PC-3 (cell line): ENCODE data around the gene WDR48. TPM values are rescaled to one million over a fixed set of nuclear protein-coding genes. Genes with fewer than 3 reads are reported as not detected.

ENCODE experiments used
- ATAC-seq: fragments of 200-7000 bp; cut with Tn5 transposase; 2 replicates; pipeline ENCODE4 v1.9.1; 2020; ENCODE audit warnings: mild to moderate bottlenecking, moderate library complexity
- BruUV-seq: library from RNA; stranded (reverse); fragments of 400-500 nt; replicated peaks from 2 replicates; lab custom pipeline; 2021; lab: Mats Ljungman, UMichigan
- CTCF ChIA-PET: fragments of 300-600 bp; sonication (Branson Sonifier 250); formaldehyde crosslinking; loops from one replicate; lab custom pipeline; 2022; ENCODE audit warnings: antibody characterized with exemption; lab: Charles Lee
- POLR2A ChIA-PET: fragments of 300-600 bp; sonication (Branson Sonifier 250); formaldehyde crosslinking; loops from one replicate; lab custom pipeline; 2022; ENCODE audit warnings: antibody characterized with exemption; ENCODE audit not compliant: unreplicated experiment; lab: Charles Lee
- DNase-seq: peaks from one replicate; pipeline ENCODE4 v3.0.0-alpha.2; 2015
- H2AFZ ChIP-seq: fragments of 300-600 bp; sonication (generic); 2 replicates; pipeline ENCODE4 v1.6.0; 2016; ENCODE audit warnings: antibody characterized with exemption, low read length
- H3F3A ChIP-seq: fragments of 300-600 bp; sonication (generic); one replicate; pipeline ENCODE4 v1.6.0; 2017; ENCODE audit warnings: antibody characterized with exemption, low read length, control low read depth, mild to moderate bottlenecking; ENCODE audit not compliant: unreplicated experiment
- H3K27ac ChIP-seq: fragments of 300-600 bp; sonication (generic); 2 replicates; pipeline ENCODE4 v1.5.1; 2016; ENCODE audit warnings: mild to moderate bottlenecking, low read length
- H3K27me3 ChIP-seq: fragments of 300-600 bp; sonication (generic); 2 replicates; pipeline ENCODE4 v1.6.1; 2016; ENCODE audit warnings: low read length, mixed read lengths
- H3K36me3 ChIP-seq: fragments of 300-600 bp; sonication (generic); 2 replicates; pipeline ENCODE4 v1.6.1; 2016; ENCODE audit warnings: low read depth, mixed run types, low read length, mixed read lengths
- H3K4me1 ChIP-seq: fragments of 300-600 bp; sonication (generic); 2 replicates; pipeline ENCODE4 v1.5.1; 2016; ENCODE audit warnings: low read length; ENCODE audit not compliant: insufficient read depth
- H3K4me2 ChIP-seq: fragments of 300-600 bp; sonication (generic); 2 replicates; pipeline ENCODE4 v1.6.0; 2016; ENCODE audit warnings: low read length
- H3K4me3 ChIP-seq: fragments of 300-600 bp; sonication (generic); 2 replicates; pipeline ENCODE4 v1.5.1; 2016; ENCODE audit warnings: mild to moderate bottlenecking, low read length, mixed read lengths
- H3K79me2 ChIP-seq: fragments of 300-600 bp; sonication (generic); 2 replicates; pipeline ENCODE4 v1.6.1; 2017; ENCODE audit warnings: low read length, mixed read lengths
- H3K9ac ChIP-seq: fragments of 300-600 bp; sonication (generic); 2 replicates; pipeline ENCODE4 v1.6.0; 2016; ENCODE audit warnings: mild to moderate bottlenecking, low read length
- H3K9me2 ChIP-seq: fragments of 300-600 bp; sonication (generic); replicated peaks from 2 replicates; pipeline ENCODE4 v1.6.1; 2016; ENCODE audit warnings: mixed run types, low read length, mixed read lengths
- H3K9me3 ChIP-seq: fragments of 300-600 bp; sonication (generic); 2 replicates; pipeline ENCODE4 v1.6.1; 2016; ENCODE audit warnings: low read length, mixed read lengths
- H4K20me1 ChIP-seq: fragments of 300-600 bp; sonication (generic); 2 replicates; pipeline ENCODE4 v1.6.1; 2016; ENCODE audit warnings: low read length, mixed read lengths
- EZH2 ChIP-seq: fragments of 300-600 bp; sonication (generic); IDR thresholded peaks from one replicate; pipeline ENCODE4 v1.6.1; 2017; ENCODE audit warnings: antibody characterized with exemption, mild to moderate bottlenecking, low read length; ENCODE audit not compliant: unreplicated experiment
- EZH2phosphoT487 ChIP-seq: fragments of 300-600 bp; sonication (generic); IDR thresholded peaks from 2 replicates; pipeline ENCODE4 v1.6.1; 2018; ENCODE audit warnings: mild to moderate bottlenecking, antibody characterized with exemption, low read length, borderline replicate concordance
- intact Hi-C: fragments of 100-400 bp; cut with micrococcal nuclease; formaldehyde crosslinking; loops from 2 replicates; pipeline ENCODE4 v1.9.0; 2023
- total RNA-seq: library from RNA; depleted of rRNA; stranded (reverse); fragments of >200 nt; gene quantifications from 2 replicates; pipeline ENCODE4 v1.2.3, GENCODE V29; 2014
- TF ChIP-seq, protein P1 (sequence below): fragments of 300-600 bp; sonication (generic); conservative IDR thresholded peaks from 2 replicates; pipeline ENCODE4 v1.5.1; 2017; ENCODE audit warnings: antibody characterized with exemption, low read depth, mild to moderate bottlenecking, low read length

WDR48 gene
- total RNA-seq, 1 experiment from 2014 or later: 21.0 TPM

DNA sequence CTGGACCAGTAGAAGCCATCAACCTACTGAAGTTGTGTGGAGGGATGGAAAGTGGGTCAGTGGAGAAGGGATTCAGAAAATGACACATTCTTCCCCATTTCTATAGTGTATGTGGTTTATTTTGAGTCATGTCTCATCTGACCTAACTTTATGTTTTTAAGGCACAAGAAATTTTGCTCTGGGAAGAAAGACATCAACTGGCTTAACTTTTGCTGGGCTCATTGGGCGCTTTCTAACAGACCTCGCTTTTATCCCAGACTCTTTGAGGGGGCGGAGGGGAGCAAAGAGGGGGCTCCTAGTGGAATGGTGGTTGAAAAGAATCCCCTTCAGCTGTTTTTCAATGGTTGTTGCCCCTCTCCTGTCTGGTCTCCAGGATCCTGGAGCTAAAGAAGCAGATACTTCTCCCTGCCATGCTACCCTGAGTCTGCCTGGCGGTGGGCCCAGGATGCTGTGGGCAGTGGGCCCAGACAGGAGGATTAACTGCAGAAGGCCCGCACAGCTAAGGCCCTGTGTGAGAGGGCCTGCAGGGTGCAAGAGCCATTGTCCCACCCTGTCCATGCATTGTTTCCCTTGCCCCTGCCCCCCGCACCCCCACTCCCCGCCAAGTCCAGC lies 87.1 kb downstream of the WDR48 start:
- H3K4me3 ChIP-seq: no peak overlapping the region
- POLR2A ChIA-PET: no interaction called here
- peaks cover 25% of the 10 kb centered on the region for H3K36me3 ChIP-seq
- DNase-seq: no peak
- no peaks in the 10 kb centered on the region for H3F3A ChIP-seq
- CTCF ChIA-PET: no interaction called here
- peaks cover 33% of the 10 kb centered on the region for H4K20me1 ChIP-seq
- intact Hi-C loops: no loop called here
- H3K27ac ChIP-seq: no peak overlapping the region
- no peak overlapping the region for H3K9ac ChIP-seq
- H2AFZ ChIP-seq: no peak overlapping the region
- no peaks in the 10 kb centered on the region for H3K27me3 ChIP-seq
- no peaks in the 10 kb centered on the region for H3K9me3 ChIP-seq
- no peak for ATAC-seq
- BruUV-seq: no TSS peak
- no peak overlapping the region for H3K4me2 ChIP-seq
- peaks cover 33% of the 10 kb centered on the region for H3K4me1 ChIP-seq
- no peaks in the 10 kb centered on the region for H3K9me2 ChIP-seq
- TF ChIP-seq, protein P1, sequence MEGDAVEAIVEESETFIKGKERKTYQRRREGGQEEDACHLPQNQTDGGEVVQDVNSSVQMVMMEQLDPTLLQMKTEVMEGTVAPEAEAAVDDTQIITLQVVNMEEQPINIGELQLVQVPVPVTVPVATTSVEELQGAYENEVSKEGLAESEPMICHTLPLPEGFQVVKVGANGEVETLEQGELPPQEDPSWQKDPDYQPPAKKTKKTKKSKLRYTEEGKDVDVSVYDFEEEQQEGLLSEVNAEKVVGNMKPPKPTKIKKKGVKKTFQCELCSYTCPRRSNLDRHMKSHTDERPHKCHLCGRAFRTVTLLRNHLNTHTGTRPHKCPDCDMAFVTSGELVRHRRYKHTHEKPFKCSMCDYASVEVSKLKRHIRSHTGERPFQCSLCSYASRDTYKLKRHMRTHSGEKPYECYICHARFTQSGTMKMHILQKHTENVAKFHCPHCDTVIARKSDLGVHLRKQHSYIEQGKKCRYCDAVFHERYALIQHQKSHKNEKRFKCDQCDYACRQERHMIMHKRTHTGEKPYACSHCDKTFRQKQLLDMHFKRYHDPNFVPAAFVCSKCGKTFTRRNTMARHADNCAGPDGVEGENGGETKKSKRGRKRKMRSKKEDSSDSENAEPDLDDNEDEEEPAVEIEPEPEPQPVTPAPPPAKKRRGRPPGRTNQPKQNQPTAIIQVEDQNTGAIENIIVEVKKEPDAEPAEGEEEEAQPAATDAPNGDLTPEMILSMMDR: no peak
- TF ChIP-seq EZH2 (no peak), EZH2phosphoT487 (no peak)
- H3K79me2 ChIP-seq: peaks cover 25% of the 10 kb centered on the region

DNA sequence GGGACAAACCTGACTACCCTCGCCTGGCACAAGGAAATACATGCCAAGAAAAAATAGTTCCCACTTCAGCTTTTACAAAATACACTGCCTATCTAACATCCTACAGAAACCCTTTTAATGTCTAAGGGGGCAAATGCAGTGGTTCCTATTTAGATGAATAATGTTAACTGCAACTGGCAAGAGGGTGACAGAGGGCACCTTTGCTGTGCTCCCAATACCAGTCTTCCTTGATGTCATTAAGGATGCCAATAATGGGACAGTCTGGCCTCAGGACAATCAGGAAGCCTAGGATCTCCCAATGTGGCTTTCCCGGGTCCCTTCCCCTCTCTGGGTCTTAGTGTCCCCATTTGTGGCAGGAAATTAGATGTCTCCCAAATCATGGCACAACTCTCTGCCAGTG lies 87.6 kb downstream of the WDR48 start:
- Histone ChIP-seq H3K4me3 (no peak overlapping the region), H3F3A (no peaks in the 10 kb centered on the region), H3K9me3 (no peaks in the 10 kb centered on the region), H3K4me1 (peaks cover 33% of the 10 kb centered on the region), H3K27me3 (no peaks in the 10 kb centered on the region), H3K4me2 (no peak overlapping the region), H3K36me3 (peaks cover 30% of the 10 kb centered on the region), H3K9me2 (no peaks in the 10 kb centered on the region), H3K27ac (no peak overlapping the region), H4K20me1 (peaks cover 38% of the 10 kb centered on the region), H3K9ac (no peak overlapping the region), H2AFZ (no peak overlapping the region), H3K79me2 (peaks cover 29% of the 10 kb centered on the region)
- DNase-seq: no peak
- BruUV-seq: no TSS peak
- intact Hi-C loops: no loop called here
- POLR2A ChIA-PET: no interaction called here
- ATAC-seq: no peak
- TF ChIP-seq, protein P1: no peak
- no peak for TF ChIP-seq EZH2phosphoT487
- no peak for TF ChIP-seq EZH2
- CTCF ChIA-PET: no interaction called here

DNA sequence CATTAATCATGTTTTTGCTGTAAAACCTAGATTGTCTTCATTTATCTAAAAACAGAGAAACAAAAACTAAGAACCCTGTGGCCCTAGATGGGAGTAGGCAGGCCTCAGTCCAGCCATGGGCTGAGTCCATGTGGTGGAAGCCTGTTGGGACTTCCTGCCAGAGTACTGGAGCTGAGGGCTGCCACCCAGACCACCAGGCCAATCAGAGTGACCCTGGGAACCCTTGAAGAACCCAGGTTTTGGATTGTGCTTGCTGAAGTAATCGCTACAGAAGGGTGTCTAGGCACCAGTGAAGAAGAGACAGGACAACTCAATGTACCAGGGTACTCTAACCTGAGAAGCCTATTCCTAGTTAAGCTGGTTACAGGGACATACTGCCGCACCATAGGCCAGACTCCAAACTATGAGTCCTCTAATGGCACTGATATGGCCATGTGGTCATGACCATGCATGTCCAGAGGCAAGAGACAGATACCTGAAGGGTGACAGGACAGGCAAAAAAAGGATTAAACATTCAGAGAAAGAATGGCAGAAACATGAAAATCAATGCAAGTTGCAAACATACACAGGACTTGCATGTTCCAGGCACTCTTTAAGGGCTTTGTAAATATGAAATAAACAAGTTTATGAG lies 88.6 kb downstream of the WDR48 start:
- Histone ChIP-seq H3K27ac (peak overlapping the region; percentile 61), H3K4me3 (no peak overlapping the region), H3K9ac (no peak overlapping the region), H3K9me2 (no peaks in the 10 kb centered on the region), H4K20me1 (peaks cover 45% of the 10 kb centered on the region), H3K9me3 (no peaks in the 10 kb centered on the region), H3K79me2 (peaks cover 37% of the 10 kb centered on the region), H3K27me3 (no peaks in the 10 kb centered on the region), H2AFZ (no peak overlapping the region), H3F3A (no peaks in the 10 kb centered on the region), H3K4me2 (peak overlapping the region; percentile 65), H3K36me3 (peaks cover 40% of the 10 kb centered on the region), H3K4me1 (peaks cover 33% of the 10 kb centered on the region)
- BruUV-seq: no TSS peak
- ATAC-seq: peak; percentile 7
- ChIA-PET CTCF (no interaction called here), POLR2A (no interaction called here)
- DNase-seq: peak; percentile 28
- TF ChIP-seq EZH2: no peak
- TF ChIP-seq, protein P1: no peak
- TF ChIP-seq EZH2phosphoT487: no peak
- intact Hi-C loops: loop anchor here (1.0 kb wide), 1 partner anchor 14 kb away; no protein-coding TSS in a partner anchor
